Measurements from ENCODE around the gene NEDD4L.

Gene NEDD4L

DNA sequence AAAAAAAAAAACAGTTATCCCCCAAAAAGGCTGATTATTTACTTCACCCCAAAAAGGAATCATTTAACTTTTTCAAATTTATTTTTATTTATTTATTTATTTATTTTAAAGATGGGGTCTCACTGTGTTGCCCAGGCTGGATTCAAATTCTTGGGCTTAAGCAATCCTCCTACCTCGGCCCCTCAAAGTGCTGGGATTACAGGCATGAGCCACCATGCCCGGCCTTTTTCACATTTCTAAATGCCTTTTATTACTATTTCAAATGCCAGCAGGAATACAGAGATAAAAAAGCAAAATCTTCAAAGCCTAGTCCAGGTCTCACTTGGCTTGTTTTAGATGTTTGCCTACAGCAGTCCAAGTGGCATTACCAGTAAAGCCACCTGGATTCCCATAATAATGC, 345.7 kb downstream of the NEDD4L start:
- no peak for DNase-seq

GRCh38 chr18:58390399-58390798, 346.4 kb downstream of the NEDD4L start:
- DNase-seq, result no peak

DNA sequence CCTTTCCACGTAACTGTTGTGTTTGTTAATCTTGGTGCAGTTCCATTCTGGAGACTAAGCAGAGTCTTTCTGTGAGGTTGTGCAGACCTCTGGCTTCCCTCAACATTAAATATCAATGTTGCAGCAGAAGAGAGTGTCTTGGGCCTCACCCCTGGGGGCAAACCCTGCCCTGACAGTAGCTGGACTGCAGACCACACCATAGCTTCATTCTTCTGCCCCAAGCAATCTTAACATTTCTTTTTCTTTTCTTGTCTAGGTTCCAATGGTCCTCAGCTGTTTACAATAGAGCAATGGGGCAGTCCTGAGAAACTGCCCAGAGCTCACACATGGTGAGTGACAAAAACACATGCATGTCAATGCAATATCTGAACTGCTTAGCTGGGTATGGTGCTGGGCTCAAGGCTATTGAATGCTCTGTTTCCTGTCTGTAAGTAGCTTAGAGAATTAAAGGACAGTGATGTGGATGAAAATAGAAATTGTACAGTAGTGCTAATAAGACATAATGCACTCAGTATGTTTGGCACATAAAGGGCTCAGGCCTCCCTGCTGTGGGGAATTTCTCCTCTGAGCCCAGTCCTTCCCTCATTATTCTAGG, 347.3 kb downstream of the NEDD4L start:
- no peak for DNase-seq

- DNase-seq, result no peak
Observed at GRCh38 chr18:58391932-58392323, 347.9 kb downstream of the NEDD4L start.

DNA sequence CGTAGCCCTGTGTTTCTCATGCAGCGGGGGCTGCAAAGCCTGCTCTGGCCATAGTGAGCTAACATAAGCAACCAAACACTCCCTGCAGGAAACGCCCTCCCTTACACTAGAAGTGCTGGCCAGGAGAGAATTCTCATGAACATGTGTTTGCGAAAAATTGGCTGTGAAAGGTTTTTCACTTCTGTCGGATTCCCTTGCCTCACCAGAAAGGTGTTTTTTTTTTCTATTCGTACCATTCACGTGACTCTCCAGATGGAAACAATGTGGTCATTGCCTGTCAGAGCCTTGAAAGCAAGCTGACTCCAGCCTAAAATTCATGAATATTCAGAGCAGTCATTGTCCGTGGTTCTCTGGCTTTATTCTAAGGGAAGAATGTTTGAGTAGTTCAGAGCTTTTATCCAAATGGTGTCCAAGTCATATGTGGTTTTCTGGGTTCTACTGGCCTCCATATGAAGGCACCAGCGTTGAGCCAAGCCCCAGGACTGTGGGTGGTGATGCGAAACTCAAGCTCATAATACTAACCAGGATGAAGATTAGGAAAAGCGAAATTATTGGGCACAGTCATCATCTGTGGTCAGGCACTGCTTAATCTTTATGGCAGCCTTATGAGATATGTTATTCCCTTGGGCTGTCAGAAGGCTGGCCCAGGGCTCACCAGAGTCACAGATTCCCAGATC, 348.4 kb downstream of the NEDD4L start:
- DNase-seq, result no peak

- no peak for DNase-seq
Observed at GRCh38 chr18:58393295-58393694, 349.3 kb downstream of the NEDD4L start.

DNA sequence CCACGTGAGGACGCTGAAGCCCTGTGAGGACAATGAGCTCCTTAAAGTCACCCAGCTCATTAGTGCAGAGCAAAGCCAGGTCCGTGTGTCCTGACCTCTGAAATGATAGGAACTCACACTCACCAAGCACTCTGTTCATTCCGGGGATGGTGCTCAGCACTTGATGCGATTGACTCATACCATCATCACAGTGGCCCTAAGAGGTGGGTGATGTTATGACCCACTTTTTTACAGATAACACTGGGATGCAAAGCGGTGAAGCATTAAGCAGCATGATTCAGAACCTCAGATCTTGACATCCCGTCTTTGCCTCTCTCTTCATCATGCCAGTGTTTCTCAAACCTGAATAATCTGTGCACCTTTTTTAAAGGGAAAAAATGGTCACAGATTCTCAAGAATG, 350.0 kb downstream of the NEDD4L start:
- DNase-seq, result no peak

GRCh38 chr18:58394602-58395425, 350.8 kb downstream of the NEDD4L start:
- peak; percentile 16 for DNase-seq

- DNase-seq, result no peak
Observed at GRCh38 chr18:58396144-58396543, 352.1 kb downstream of the NEDD4L start.

DNA sequence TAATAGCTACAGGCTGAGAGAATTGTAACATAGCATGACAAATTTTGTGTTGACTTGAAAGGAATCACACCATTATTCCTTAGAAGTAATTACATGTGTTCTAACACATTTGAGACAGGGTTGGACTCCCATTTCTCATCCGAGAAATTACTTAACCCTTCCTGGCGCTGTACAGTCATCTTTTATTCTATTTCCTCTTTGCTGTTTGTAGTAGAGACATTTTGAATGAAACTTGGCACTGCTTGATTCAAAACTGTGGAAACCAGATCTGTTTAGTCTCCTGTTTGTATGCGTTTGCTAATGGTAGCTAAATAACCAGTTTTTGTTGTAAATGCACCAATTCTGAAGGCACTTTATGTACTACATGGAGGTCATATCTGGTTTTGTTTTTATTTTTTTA, 352.9 kb downstream of the NEDD4L start:
- DNase-seq, result no peak

GRCh38 chr18:58397385-58398132, 353.5 kb downstream of the NEDD4L start:
- DNase-seq, result no peak

DNA sequence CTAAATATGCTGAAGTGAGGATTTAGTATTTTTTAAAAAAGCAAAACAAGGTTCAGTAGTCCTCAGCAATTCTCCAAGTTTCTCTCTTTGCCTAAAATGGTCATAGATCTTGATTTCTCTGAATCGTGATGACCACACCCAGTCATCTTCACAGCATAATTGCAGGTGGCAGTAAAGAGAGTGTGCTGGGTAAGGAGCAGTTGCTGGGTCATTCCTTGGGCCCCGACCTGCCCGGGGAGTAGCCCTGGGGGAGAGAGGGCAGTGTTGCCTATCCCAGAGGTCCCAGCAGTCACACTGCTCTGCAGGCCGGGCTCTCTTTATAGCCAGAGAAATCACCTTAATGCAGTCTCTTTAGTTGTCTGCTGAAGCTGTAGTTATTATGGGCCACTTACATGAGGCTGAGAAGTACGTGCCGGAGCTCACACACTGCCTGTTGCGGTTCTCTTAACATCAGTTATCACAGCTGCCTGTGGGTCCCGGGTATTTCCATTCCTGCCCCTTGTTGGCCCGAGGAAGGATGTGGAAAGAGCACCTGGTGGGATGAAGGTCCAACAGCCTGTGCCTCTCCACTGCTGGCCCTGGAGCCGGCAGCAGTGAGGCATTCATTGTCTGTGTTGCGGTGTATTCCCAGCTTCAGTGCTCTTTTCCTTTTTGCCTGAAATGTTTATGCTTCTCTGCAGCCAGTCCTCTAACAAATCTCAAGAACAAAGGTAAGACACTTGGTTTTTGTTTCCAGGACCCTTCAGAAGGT, 354.8 kb downstream of the NEDD4L start:
- DNase-seq, result no peak

DNA sequence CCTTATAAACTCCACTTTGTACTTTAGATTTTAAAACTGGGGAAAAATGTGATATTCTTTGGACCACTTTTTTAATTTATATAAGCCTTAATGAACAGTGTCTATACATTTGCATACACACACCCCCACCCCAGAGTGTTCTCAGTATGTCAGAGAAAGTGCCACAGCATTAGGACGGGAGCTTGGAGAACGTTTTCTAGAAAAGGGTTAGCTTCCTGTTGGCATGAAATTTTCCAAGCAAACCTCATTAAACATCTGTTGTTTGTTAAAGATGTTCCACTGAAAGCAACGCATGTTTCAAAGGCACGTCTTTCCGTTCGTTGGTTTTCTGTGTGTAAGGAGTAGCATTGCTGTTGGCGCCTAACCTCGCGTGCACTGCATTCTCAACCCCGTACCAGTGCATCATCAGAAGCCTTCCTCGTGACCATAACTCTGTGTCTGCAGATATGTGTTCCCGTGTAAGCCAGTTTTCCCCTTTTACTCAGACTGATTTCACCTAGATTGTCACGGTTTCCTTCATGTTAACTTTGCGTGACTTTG, 356.4 kb downstream of the NEDD4L start:
- DNase-seq, result peak; percentile 68

DNA sequence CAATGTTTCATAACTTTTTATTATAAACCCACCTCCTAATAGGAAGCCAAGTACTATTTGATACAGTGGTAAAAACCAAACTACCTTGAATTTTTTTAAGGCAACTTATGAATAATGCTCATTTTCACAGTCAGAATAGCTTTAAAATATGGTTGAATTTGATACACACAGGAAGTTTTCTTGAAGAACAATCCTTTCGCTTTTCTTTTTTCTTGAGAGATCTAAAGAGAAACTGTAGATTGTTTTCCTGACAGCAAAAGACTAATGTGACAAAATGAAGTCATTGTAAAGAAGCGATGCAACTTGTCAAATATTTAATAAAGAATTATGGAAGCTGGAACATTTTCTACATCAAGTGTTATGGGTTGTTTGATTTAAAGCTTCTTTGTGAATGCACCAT, 357.2 kb downstream of the NEDD4L start:
- DNase-seq, result peak; percentile 37

- DNase-seq, result no peak
Observed at GRCh38 chr18:58402247-58402646, 358.2 kb downstream of the NEDD4L start.

GRCh38 chr18:58402951-58403702, 359.1 kb downstream of the NEDD4L start:
- no peak for DNase-seq

- DNase-seq, result no peak
Observed at GRCh38 chr18:58403799-58404455, 359.9 kb downstream of the NEDD4L start.

DNA sequence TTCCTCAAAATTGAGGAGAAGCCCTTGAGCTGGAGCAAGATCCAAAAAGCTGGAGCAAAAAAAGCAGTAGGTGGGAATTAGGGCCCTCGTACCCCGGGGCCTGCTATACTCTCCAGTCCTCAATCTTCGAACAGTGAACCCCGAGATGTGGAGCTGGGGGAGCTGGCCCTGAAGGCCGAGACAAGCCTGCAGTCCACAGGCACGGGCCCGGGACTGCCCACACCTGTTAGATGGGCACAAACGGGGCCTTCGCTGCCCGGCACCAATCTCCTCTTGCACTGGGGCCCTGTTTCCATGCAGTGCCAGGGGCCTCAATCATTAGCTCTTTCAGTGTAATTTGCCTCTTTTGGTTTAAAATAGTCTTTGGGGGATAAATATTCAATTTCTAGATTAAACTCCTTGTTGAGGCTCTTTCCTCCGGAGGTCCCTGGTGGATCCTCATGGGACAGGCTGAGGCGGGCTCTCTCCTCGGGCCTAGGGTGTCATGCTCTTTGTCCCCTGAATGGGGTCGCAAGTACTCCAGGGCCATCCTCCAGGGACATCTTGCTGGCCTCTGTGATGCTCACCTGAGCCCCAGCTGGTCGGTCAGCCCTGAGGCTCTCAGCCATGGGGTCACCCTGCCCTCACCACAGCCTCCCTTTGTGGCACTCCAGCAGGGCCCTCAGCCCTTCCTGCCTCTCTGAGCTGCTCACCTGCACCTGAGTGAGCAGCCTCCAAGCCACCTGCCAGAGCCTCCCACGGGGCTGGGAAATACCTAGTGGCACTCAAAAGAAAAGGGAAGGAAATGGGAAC, 361.3 kb downstream of the NEDD4L start:
- DNase-seq, result no peak

DNA sequence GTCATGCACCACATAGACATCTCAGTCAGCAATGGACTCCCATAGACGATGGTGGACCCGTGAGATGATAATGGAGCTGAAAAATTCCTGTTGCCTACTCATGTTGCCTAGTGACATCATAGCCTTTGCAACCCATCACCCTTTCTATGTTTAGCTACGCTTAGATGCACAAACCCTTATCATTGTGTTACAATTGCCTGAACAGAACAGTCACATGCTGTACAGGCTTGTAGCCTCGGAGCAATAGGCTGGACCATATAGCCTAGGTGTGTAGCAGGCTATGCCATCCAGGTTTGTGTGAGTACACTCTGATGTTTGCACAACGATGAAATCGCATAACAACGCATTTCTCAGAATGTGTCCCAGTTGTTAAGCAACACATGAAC, 363.2 kb downstream of the NEDD4L start:
- no peak for DNase-seq

Measured in activated CD4-positive, alpha-beta T cell treated with anti-CD3 and anti-CD28 coated beads, Interleukin-10, Interleukin-2, amounts not matched to agents 100 ng/mL and 50 ng/mL, durations not matched to agents 16 hours and 8 hours (primary cell).